ENCODE results near the gene CSPG4. TPM values are rescaled to one million over a fixed set of nuclear protein-coding genes. Genes with fewer than 3 reads are reported as not detected.

Gene CSPG4
- total and polyA plus RNA-seq, 10 of the 15 experiments (the other 5 are each of a cell fraction or from before 2014, with no cell fraction given), result 0.02 to 2.2 (median 0.76) TPM

GRCh38 chr15:75745305-75745704, 32.7 kb upstream of the CSPG4 start:
- ATAC-seq (no peak), DNase-seq (ENCODE audit: low read depth, low spot score) (no peak), FAIRE-seq (no peak)
- CTCF ChIA-PET, result interaction anchor here (1.0 to 2.4 kb wide), 2 partner anchors 12 to 16 kb away, joined by 3 to 7 read pairs; no protein-coding TSS in a partner anchor
- H3K27ac ChIP-seq (ENCODE audit: control insufficient read depth, insufficient read depth), result no peak overlapping the region
- SMC1A ChIA-PET (ENCODE audit: uncharacterized antibody, unreplicated experiment), result interaction anchor here (1.7 kb wide), 1 partner anchor 12 kb away, joined by 5 read pairs; no protein-coding TSS in a partner anchor
- H3K79me2 ChIP-seq (ENCODE audit: control insufficient read depth, insufficient read depth, low read length), result no peaks in the 10 kb centered on the region
- H2AFZ ChIP-seq (ENCODE audit: control insufficient read depth, low read depth, low read length), result no peak overlapping the region
- no peaks in the 10 kb centered on the region; the same call in 2 of the 3 replicates for H3K9me3 ChIP-seq (replicated peaks; ENCODE audit: control insufficient read depth, insufficient read depth, low read length)
- 0% methylated on average over 1 of the region's 1 CpG for WGBS (ENCODE audit: insufficient coverage, insufficient replicate concordance, low lambda C conversion rate, missing lambda C conversion rate)
- H3K36me3 ChIP-seq (ENCODE audit: control insufficient read depth in 2 of 2, insufficient read depth in 2 of 2, low read length in 1 of 2), result no peaks in the 10 kb centered on the region
- TF ChIP-seq CHD2 (IDR thresholded peaks at IDR 0.05; ENCODE audit: borderline replicate concordance, low read depth, low read length) (no peak), BRCA1 (IDR thresholded peaks at IDR 0.05; ENCODE audit: low read depth, low read length) (no peak), NKRF (conservative IDR thresholded peaks at IDR 0.05) (no peak), SMAD5 (IDR thresholded peaks at IDR 0.05; ENCODE audit: low read depth) (no peak), PML (IDR thresholded peaks at IDR 0.05; ENCODE audit: low read length) (no peak), RFX5 (IDR thresholded peaks at IDR 0.05; ENCODE audit: low read depth, low read length) (no peak), SMAD1 (IDR thresholded peaks at IDR 0.05; ENCODE audit: low read depth, partially characterized antibody) (no peak), LARP7 (IDR thresholded peaks at IDR 0.05) (no peak), PBX3 (IDR thresholded peaks at IDR 0.05; ENCODE audit: insufficient replicate concordance, low read depth, low read length) (no peak), E2F8 (IDR thresholded peaks at IDR 0.05; ENCODE audit: low read depth, partially characterized antibody) (no peak), RUNX3 (IDR thresholded peaks at IDR 0.05; ENCODE audit: low read length) (no peak), CUX1 (IDR thresholded peaks at IDR 0.05; ENCODE audit: insufficient replicate concordance, low read depth, low read length) (no peak), EED (IDR thresholded peaks at IDR 0.05; ENCODE audit: low read depth) (no peak)
- in situ Hi-C loops (cut with MboI) (no loop called here), intact Hi-C loops (cut with micrococcal nuclease; ENCODE audit: unreplicated experiment) (no loop called here)
- no peak overlapping the region for H3K4me3 ChIP-seq
- no peak overlapping the region for H3K9ac ChIP-seq (ENCODE audit: control insufficient read depth, insufficient read depth, low read length)
- H4K20me1 ChIP-seq (ENCODE audit: control insufficient read depth, insufficient read depth), result no peaks in the 10 kb centered on the region
- H3K27me3 ChIP-seq (replicated peaks in 1 of 2; ENCODE audit: control insufficient read depth in 2 of 2, insufficient read depth in 2 of 2, low read length in 1 of 2), result no peaks in the 10 kb centered on the region
- RAD21 ChIA-PET (ENCODE audit: unreplicated experiment), result no interaction called here
- H3K4me2 ChIP-seq (ENCODE audit: control insufficient read depth, insufficient read depth), result no peak overlapping the region
- peaks cover 3% of the 10 kb centered on the region for H3K4me1 ChIP-seq (ENCODE audit: control insufficient read depth, insufficient read depth, low read length)
- POLR2A ChIA-PET, result interaction anchor here (0.9 kb wide), 1 partner anchor 11 kb away, joined by 7 read pairs; no protein-coding TSS in a partner anchor
- no TSS peak for BruUV-seq (replicated peaks)
